HEK293 (cell line): ENCODE data around the gene LTN1.
A peak's percentile ranks its signal among the peaks of the same experiment; 100 is the strongest.
"Not testable (repeated sequence)": the region's sequence is repeated elsewhere in the genome, so short reads cannot be mapped to it uniquely, and the experiment has no call there.

Source experiments
- CTCF ChIA-PET: fragments of 350-600 bp; formaldehyde crosslinking; extraction: SDS; loops from one replicate; lab custom pipeline; 2021; ENCODE audit warnings: antibody characterized with exemption; lab: Yijun Ruan, JAX
- POLR2A ChIA-PET: fragments of 300-600 bp; formaldehyde crosslinking; extraction: SDS; loops from one replicate; lab custom pipeline; 2020; ENCODE audit warnings: antibody characterized with exemption, inconsistent platforms; lab: Yijun Ruan, JAX
- H3K27ac ChIP-seq: fragments of 200-500 bp; sonication (Bioruptor generic); 2 replicates; pipeline ENCODE4 v1.5.1; 2014; ENCODE audit warnings: low read depth, low read length, control low read depth, inconsistent platforms; ENCODE audit errors: extremely low read depth
- H3K36me3 ChIP-seq, 2 experiments: fragments of 200-500 bp in 1 of 2; sonication (Bioruptor generic) in 1 of 2; 1 replicate in 1 of 2; 2 replicates in 1 of 2; pipeline ENCODE4 v1.5.1; 2014 to 2017; ENCODE audit warnings: inconsistent platforms in 2 of 2, low read length in 2 of 2; ENCODE audit not compliant: control insufficient read depth in 2 of 2, insufficient read depth in 1 of 2
- H3K4me1 ChIP-seq: fragments of 200-500 bp; sonication (Bioruptor generic); 2 replicates; pipeline ENCODE4 v1.5.1; 2014; ENCODE audit warnings: mild to moderate bottlenecking, low read length, inconsistent platforms; ENCODE audit not compliant: control insufficient read depth, insufficient read depth
- H3K4me3 ChIP-seq: 2 replicates; pipeline ENCODE4 v1.5.1; 2011; ENCODE audit warnings: low read depth, mild to moderate bottlenecking, control low read depth, low read length, moderate library complexity
- H3K9me3 ChIP-seq: fragments of 200-500 bp; sonication (Bioruptor generic); 2 replicates; pipeline ENCODE4 v1.5.1; 2014; ENCODE audit warnings: low read depth, low read length, inconsistent platforms; ENCODE audit not compliant: control insufficient read depth, insufficient read depth
- KLF8 ChIP-seq: fragments of 450-650 bp; formaldehyde crosslinking; IDR thresholded peaks from 2 replicates; pipeline ENCODE4 v1.5.1; 2016; ENCODE audit warnings: missing biosample characterization, missing genetic modification characterization
- OSR2 ChIP-seq: fragments of 450-650 bp; formaldehyde crosslinking; IDR thresholded peaks from 2 replicates; pipeline ENCODE4 v1.5.1; 2016; ENCODE audit warnings: missing biosample characterization, missing genetic modification characterization
- SP3 ChIP-seq: fragments of 450-650 bp; formaldehyde crosslinking; IDR thresholded peaks from 2 replicates; pipeline ENCODE4 v1.5.1; 2016; ENCODE audit warnings: missing biosample characterization, missing genetic modification characterization
- ZFP69B ChIP-seq: fragments of 450-650 bp; formaldehyde crosslinking; IDR thresholded peaks from 2 replicates; pipeline ENCODE4 v1.5.1; 2016; ENCODE audit warnings: missing biosample characterization, missing genetic modification characterization
- ZNF146 ChIP-seq: fragments of 450-650 bp; formaldehyde crosslinking; IDR thresholded peaks from 2 replicates; pipeline ENCODE4 v1.5.1; 2016; ENCODE audit warnings: missing biosample characterization, missing genetic modification characterization
- ZNF341 ChIP-seq: fragments of 450-650 bp; formaldehyde crosslinking; IDR thresholded peaks from 2 replicates; pipeline ENCODE4; 2016; ENCODE audit warnings: low read depth, missing biosample characterization, missing genetic modification characterization
- ZNF394 ChIP-seq: fragments of 450-650 bp; formaldehyde crosslinking; IDR thresholded peaks from 2 replicates; pipeline ENCODE4 v1.5.1; 2016; ENCODE audit warnings: missing biosample characterization, missing genetic modification characterization, mild to moderate bottlenecking, moderate library complexity, borderline replicate concordance
- ZNF423 ChIP-seq: fragments of 450-650 bp; formaldehyde crosslinking; IDR thresholded peaks from 2 replicates; pipeline ENCODE4 v1.5.1; 2016; ENCODE audit warnings: missing biosample characterization, missing genetic modification characterization
- ZNF433 ChIP-seq: fragments of 450-650 bp; formaldehyde crosslinking; IDR thresholded peaks from 2 replicates; pipeline ENCODE4 v1.5.1; 2016; ENCODE audit warnings: missing biosample characterization, missing genetic modification characterization, low read depth
- ZNF48 ChIP-seq: fragments of 450-650 bp; formaldehyde crosslinking; IDR thresholded peaks from 2 replicates; pipeline ENCODE4 v1.5.1; 2016; ENCODE audit warnings: missing biosample characterization, missing genetic modification characterization
- ZNF549 ChIP-seq: fragments of 450-650 bp; IDR thresholded peaks from 2 replicates; pipeline ENCODE4 v1.5.1; 2018; ENCODE audit warnings: missing biosample characterization, missing genetic modification characterization, mild to moderate bottlenecking, inconsistent platforms, moderate library complexity
- ZNF670 ChIP-seq: fragments of 450-650 bp; formaldehyde crosslinking; IDR thresholded peaks from 2 replicates; pipeline ENCODE4 v1.5.1; 2016; ENCODE audit warnings: missing biosample characterization, missing genetic modification characterization, low read depth
- ZNF791 ChIP-seq: fragments of 450-650 bp; formaldehyde crosslinking; IDR thresholded peaks from 2 replicates; pipeline ENCODE4 v1.5.1; 2016; ENCODE audit warnings: missing biosample characterization, missing genetic modification characterization
- ZNF843 ChIP-seq: fragments of 450-650 bp; formaldehyde crosslinking; IDR thresholded peaks from 2 replicates; pipeline ENCODE4 v1.5.1; 2016; ENCODE audit warnings: missing biosample characterization, missing genetic modification characterization
- ZSCAN30 ChIP-seq: fragments of 450-650 bp; IDR thresholded peaks from 2 replicates; pipeline ENCODE4 v1.5.1; 2018; ENCODE audit warnings: missing biosample characterization, mild to moderate bottlenecking, missing genetic modification characterization, moderate library complexity
- TF ChIP-seq, protein P1 (sequence below): fragments of 450-650 bp; formaldehyde crosslinking; IDR thresholded peaks from 2 replicates; pipeline ENCODE4 v1.5.1; 2016; ENCODE audit warnings: missing biosample characterization, missing genetic modification characterization
- TF ChIP-seq, protein P2 (sequence below): fragments of 450-650 bp; formaldehyde crosslinking; IDR thresholded peaks from 2 replicates; pipeline ENCODE4 v1.5.1; 2017; ENCODE audit warnings: missing biosample characterization, missing genetic modification characterization
- TF ChIP-seq, protein P3 (sequence below): fragments of 450-650 bp; formaldehyde crosslinking; IDR thresholded peaks from 2 replicates; pipeline ENCODE4 v1.5.1; 2017; ENCODE audit warnings: missing biosample characterization, missing genetic modification characterization

Gene LTN1

DNA sequence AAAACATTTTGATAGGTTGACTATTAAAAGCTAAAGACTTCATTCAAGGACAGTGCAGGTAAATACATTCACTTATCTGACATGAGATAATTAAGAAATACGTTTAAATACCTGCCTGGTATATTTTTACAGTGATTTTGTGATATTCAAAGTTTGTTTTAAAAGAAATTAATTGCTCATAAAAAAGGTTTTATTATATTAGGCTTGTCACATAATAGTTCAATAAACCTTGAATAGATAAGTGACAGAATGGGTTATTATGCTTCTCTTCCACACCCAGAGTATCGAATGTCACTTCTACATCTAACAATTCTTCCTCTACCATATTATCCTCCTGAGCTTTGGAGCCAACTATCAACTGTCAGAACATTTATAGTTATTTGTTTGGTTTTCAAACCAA lies 60.0 kb downstream of the LTN1 start (continued):
- TF ChIP-seq, protein P1, sequence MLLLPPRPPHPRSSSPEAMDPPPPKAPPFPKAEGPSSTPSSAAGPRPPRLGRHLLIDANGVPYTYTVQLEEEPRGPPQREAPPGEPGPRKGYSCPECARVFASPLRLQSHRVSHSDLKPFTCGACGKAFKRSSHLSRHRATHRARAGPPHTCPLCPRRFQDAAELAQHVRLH (tag by site-specific recombination), result peak; percentile 65; the same call in 1 of the 2 replicates
- TF ChIP-seq ZNF341 (tag by site-specific recombination) (no peak), ZFP69B (tag by site-specific recombination) (no peak), SP3 (tag by site-specific recombination) (no peak), ZNF394 (tag by site-specific recombination) (no peak), ZNF433 (tag by site-specific recombination) (no peak), ZSCAN30 (tag by site-specific recombination) (no peak), ZNF48 (tag by site-specific recombination) (no peak), ZNF146 (no peak)
- TF ChIP-seq, protein P2, sequence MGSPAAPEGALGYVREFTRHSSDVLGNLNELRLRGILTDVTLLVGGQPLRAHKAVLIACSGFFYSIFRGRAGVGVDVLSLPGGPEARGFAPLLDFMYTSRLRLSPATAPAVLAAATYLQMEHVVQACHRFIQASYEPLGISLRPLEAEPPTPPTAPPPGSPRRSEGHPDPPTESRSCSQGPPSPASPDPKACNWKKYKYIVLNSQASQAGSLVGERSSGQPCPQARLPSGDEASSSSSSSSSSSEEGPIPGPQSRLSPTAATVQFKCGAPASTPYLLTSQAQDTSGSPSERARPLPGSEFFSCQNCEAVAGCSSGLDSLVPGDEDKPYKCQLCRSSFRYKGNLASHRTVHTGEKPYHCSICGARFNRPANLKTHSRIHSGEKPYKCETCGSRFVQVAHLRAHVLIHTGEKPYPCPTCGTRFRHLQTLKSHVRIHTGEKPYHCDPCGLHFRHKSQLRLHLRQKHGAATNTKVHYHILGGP (tag by site-specific recombination), result 0 out of 2 replicates have a peak, but pooled peaks have one; percentile 9
- TF ChIP-seq, all 188 proteins: peak for 8

DNA sequence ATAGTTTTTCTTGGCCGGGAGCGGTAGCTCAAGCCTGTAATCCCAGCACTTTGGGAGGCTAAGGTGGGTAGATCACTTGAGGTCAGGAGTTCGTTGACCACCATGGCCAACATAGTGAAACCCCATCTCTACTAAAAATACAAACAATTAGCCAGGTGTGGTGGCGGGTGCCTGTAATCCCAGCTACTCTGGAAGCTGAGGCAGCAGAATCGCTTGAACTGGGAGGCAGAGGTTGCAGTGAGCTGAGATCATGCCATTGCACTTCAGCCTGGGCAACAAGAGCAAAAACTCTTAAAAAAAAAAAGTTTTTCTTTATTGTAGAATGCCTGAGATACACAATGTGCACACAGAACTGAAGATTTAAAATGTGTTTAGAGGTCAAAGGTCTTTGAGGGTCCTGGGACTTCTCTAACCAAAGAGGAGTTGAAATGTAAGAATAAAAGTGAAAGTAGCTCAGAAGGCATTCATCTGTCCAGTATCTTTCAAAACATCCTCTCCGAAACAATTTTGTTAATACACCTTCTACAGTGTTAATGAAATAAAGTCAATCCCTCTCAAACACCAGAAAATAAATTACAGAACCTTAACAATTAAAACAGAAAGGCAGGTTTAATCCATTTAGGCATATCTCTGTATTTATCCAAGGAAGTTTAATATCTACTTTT lies 60.8 kb downstream of the LTN1 start:
- H3K4me3 ChIP-seq, H3K27ac ChIP-seq, POLR2A ChIA-PET, H3K9me3 ChIP-seq: not testable (repeated sequence)
- CTCF ChIA-PET, result interaction anchor here (0.5 to 1.3 kb wide), 6 partner anchors 8 to 1265 kb away, joined by 3 to 4 read pairs (median 3); no protein-coding TSS in a partner anchor
- peak; percentile 59 for TF ChIP-seq OSR2 (tag by site-specific recombination)
- Histone ChIP-seq H3K4me1 (peaks cover 11% of the 10 kb centered on the region; the same call in 1 of the 2 replicates), H3K36me3 (peaks cover 24 to 28% of the 10 kb centered on the region in 2 experiments)

DNA sequence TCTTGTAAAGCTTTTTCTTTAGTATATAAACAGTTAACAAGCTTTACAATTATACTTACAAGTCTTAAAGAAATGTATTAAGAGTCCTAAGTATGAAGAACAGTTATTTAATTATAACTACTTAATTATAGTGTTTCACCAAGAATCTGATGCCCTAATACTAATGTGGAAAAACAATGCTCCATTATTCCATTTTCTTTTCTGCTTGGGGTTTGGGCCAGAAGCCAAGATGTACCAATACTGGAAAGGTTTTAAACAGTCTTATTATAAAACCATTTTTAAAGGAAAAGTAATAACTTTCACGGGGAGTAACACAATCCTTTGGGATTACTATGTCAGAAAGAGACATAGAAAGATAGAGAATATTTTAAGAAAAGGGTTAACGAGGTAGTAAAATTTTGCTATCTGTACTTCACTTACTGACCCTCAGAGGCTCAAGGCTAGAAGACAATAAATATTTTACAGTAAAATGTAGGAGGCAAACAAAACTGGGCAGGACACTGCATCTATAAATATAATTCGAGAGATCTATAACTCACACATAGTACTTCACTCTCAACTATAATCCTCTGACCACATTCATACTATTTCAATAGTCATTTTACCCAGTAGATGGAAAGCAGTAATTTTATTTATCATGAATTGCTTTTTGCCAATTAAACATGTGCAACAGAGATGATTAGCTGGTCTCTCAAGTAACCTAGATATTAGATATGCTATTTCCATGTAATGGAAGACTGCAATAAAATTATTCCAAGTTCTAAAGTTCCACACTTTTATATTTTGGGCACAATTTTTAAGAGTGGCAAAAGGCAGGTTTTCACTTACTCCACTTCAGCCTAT lies 63.9 kb downstream of the LTN1 start:
- H3K4me1 ChIP-seq, result peaks cover 11% of the 10 kb centered on the region; the same call in 1 of the 2 replicates
- no peaks in the 10 kb centered on the region for H3K9me3 ChIP-seq
- H3K4me3 ChIP-seq, result no peak overlapping the region
- ChIA-PET CTCF (interaction anchor here (0.7 to 1.2 kb wide), 3 partner anchors 10 to 12 kb away, joined by 3 to 5 read pairs (median 4); no protein-coding TSS in a partner anchor), POLR2A (no interaction called here)
- peaks cover 9% of the 10 kb centered on the region in 2 experiments for H3K36me3 ChIP-seq
- TF ChIP-seq ZNF791 (tag by site-specific recombination), result no peak
- TF ChIP-seq, protein P3, sequence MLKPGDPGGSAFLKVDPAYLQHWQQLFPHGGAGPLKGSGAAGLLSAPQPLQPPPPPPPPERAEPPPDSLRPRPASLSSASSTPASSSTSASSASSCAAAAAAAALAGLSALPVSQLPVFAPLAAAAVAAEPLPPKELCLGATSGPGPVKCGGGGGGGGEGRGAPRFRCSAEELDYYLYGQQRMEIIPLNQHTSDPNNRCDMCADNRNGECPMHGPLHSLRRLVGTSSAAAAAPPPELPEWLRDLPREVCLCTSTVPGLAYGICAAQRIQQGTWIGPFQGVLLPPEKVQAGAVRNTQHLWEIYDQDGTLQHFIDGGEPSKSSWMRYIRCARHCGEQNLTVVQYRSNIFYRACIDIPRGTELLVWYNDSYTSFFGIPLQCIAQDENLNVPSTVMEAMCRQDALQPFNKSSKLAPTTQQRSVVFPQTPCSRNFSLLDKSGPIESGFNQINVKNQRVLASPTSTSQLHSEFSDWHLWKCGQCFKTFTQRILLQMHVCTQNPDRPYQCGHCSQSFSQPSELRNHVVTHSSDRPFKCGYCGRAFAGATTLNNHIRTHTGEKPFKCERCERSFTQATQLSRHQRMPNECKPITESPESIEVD (tag by site-specific recombination), result peak; percentile 80
- TF ChIP-seq ZNF843 (tag by site-specific recombination), result 0 out of 2 replicates have a peak, but pooled peaks have one; percentile 13
- 0 out of 2 replicates have a peak, but pooled peaks have one; percentile 10 for TF ChIP-seq ZNF423 (tag by site-specific recombination)
- TF ChIP-seq KLF8 (tag by site-specific recombination), result no peak
- no peak for TF ChIP-seq ZNF670 (tag by site-specific recombination)
- no peak for TF ChIP-seq ZNF549 (tag by site-specific recombination)
- no peak overlapping the region for H3K27ac ChIP-seq
